H54 (cell line): Measurements from ENCODE around the gene CAPN11.
"Not testable (repeated sequence)": the region's sequence is repeated elsewhere in the genome, so short reads cannot be mapped to it uniquely, and the experiment has no call there.

Source experiments
- DNase-seq: peaks from one replicate; pipeline ENCODE4 v3.0.0; 2011; ENCODE audit warnings: low spot score, mixed read lengths; ENCODE audit not compliant: insufficient read length
- FAIRE-seq: peaks from 3 replicates; lab custom pipeline; 2011; peaks lifted over from hg19 to GRCh38; lab: Jason Lieb, UNC
- POLR2A ChIP-seq: IDR thresholded peaks from 2 replicates; pipeline ENCODE4 v1.6.1; 2011; ENCODE audit warnings: low read depth, mild to moderate bottlenecking, low read length

CAPN11 gene

DNA sequence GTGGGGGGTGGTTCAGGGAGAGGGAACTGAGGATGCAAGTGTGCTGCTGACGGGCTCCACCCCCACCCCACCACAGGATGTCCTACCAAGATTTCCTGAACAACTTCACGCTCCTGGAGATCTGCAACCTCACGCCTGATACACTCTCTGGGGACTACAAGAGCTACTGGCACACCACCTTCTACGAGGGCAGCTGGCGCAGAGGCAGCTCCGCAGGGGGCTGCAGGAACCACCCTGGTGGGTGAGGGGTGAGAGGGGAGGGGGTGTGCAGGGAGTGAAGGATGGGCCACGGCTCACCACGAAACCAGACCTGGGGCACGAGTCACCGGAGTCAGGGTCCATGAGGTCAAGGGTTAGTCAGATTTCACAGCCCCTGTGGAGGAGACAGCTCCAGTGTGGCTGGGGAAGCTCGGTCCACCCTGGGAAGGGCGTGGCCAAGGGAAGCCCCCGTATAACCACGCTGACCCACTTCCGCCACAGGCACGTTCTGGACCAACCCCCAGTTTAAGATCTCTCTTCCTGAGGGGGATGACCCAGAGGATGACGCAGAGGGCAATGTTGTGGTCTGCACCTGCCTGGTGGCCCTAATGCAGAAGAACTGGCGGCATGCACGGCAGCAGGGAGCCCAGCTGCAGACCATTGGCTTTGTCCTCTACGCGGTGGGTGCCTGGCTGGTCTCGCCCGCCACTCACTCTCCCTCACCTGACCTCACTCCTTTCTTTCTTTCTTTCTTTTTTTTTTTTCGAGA, 18.3 kb downstream of the CAPN11 start:
- DNase-seq, result no peak
- TF ChIP-seq POLR2A, result no peak
- no peak for FAIRE-seq

DNA sequence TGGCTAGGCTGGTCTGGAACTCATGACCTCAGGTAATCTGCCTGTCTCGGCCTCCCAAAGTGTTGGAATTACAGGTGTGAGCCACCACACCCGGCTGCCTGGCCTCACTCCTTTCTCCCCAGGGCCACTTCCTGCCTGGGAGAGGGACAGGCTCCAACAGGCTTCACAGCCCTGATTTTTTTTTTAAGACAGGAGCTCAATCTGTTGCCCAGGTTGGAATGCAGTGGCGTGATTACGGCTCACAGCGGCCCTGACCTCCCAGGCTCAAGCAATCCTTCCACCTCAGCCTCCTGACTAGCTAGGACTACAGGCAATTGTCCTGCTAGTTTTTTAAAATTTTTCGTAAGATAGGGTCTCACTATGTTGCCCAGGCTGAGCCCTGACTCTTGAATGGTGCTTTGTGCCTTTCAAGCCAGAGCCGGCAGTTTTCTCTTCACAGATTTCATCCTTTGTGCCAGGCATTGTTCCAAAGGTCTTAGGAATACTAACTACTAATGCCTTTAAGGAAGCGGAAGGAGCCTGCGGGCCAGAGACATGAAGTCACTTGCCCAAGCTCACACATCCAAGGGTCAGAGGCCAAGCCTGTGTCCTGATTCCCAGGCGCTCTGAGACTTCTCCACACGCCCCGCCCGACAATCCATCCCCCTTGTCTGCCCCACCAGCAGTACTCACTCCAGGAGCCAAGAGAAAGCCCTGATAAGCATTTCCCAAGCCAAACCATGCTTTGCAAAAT, 19.2 kb downstream of the CAPN11 start:
- FAIRE-seq (no peak), DNase-seq (peak; percentile 75)
- TF ChIP-seq POLR2A, result no peak

DNA sequence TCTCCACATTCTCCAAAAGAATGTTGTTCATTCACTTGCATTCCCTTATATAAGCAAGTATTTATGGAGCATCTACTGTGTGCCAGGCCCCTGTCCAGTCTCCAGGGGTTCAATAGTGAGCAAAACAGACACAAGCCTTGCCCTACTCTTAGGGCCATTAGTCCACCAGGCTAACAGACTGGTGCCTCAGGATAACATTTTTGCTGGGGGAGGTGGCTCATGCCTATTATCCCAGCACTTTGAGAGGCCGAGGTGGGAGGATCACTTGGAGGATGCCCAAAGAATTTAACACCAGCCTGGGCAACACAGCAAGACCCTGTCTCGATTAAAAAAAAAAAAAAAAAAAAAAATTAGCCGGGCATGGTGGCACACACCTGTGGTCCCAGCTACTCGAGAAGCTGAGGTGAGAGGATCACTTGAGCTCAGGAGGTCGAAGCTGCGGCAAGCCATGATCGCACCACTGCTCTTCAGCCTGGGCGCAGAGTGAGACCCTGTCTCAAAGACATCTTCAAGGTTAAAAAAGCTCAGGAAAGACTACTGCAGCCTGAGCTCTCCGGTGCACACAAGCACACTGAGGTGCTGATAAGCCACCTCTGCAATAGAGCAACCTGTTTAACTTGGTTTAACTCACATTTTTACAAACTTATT, 19.9 kb downstream of the CAPN11 start:
- no peak for FAIRE-seq
- no peak for TF ChIP-seq POLR2A

DNA sequence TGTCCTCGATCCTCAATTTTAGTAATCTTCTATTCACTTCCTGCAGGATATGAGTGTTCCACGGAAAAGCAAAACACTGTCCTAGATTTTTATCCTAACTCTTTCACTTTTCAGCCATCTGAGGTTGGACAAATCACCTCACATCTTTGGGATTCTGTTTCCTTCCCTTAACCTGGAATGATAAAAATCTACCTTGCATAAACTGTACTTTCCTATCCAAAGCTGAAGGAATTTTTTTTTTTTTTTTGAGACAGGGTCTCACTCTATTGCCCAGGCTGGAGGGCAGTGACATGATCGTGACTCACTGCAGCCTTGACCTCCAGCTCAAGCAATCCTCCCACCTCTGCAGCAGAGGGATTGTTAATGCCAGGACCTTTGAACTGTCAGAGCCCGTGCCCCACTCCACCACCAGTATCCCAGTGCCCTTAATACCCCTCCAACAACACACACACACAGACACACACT, 20.5 kb downstream of the CAPN11 start:
- no peak for TF ChIP-seq POLR2A
- FAIRE-seq (no peak), DNase-seq (no peak)

More for the DNA sequence above, 19.9 kb downstream of the CAPN11 start:
- no peak for DNase-seq

DNA sequence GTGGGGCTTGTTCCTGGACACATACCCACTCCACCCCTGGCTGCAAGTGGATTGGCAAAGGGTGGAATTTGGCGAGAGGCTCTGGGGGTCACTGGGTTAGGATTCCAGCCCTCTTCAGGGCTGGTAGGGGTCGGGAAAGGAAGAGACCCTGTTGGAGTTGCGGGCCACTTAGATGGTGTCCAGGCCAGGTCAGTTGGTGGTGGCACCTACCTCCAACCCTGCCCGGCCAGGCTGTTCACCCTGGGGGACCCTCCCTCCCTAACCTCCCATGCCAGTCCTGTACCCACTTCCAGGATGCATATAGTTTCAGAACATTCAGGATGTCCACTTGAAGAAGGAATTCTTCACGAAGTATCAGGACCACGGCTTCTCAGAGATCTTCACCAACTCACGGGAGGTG, 21.0 kb downstream of the CAPN11 start:
- DNase-seq, result no peak
- no peak for FAIRE-seq
- TF ChIP-seq POLR2A, result no peak

DNA sequence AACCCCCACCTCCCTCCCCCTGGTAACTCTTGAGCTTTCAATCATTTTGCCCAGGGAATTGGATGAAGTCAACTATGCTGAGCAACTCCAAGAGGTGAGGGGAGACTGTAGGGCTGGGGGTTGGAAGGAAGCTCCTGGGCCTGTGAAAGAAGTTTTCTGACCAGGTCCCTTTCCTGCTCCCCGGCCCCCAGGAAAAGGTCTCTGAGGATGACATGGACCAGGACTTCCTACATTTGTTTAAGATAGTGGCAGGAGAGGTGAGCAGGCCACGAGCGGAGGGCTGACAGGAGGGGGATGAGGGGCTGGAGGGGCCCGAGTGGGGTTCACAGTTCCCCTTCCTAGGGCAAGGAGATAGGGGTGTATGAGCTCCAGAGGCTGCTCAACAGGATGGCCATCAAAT, 21.8 kb downstream of the CAPN11 start:
- DNase-seq (no peak), FAIRE-seq (no peak)
- no peak for TF ChIP-seq POLR2A

DNA sequence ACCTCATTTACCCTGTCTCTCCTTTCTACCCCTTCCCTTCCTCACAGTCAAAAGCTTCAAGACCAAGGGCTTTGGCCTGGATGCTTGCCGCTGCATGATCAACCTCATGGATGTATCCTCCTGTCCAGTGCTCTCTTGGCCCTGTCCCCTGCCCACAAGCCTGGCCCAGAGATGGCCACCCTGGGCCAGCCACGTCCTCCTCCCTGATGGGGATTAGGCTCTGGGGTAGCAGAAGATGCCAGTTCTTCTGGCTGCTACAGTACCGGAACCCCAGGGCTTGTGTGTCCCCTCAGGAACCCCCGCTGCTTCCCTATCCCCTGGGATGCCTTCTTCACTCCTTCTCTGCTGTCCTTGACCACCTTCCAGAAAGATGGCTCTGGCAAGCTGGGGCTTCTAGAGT, 22.3 kb downstream of the CAPN11 start:
- DNase-seq, result no peak
- no peak for FAIRE-seq
- no peak for TF ChIP-seq POLR2A

DNA sequence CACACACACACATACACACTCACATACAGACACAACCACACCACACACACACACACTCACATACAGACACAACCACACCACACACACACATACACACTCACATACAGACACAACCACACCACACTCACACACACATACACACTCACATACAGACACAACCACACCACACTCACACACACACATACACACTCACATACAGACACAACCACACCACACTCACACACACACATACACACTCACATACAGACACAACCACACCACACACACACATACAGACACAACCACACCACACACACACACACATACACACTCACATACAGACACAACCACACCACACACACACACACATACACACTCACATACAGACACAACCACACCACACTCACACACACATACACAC, 23.2 kb downstream of the CAPN11 start:
- not testable (repeated sequence) for FAIRE-seq

DNA sequence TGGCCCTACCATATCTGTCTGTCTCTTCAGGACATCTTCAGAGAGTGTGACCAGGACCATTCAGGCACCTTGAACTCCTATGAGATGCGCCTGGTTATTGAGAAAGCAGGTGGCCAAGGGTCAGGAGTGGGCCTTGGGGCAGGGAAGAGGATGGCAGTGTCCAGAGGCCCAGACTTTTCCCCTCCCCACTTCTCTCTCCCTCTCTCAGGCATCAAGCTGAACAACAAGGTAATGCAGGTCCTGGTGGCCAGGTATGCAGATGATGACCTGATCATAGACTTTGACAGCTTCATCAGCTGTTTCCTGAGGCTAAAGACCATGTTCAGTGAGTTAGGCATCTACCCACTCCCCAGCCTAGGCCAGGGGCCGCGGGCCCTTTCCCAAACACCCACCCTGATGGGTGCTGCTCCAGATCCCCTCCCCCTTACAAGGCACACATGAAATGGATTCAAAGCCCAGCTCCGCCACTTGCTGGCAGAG, 24.3 kb downstream of the CAPN11 start:
- DNase-seq (no peak), FAIRE-seq (no peak)
- no peak for TF ChIP-seq POLR2A

More for the DNA sequence above, 23.2 kb downstream of the CAPN11 start:
- not testable (repeated sequence) for DNase-seq

DNA sequence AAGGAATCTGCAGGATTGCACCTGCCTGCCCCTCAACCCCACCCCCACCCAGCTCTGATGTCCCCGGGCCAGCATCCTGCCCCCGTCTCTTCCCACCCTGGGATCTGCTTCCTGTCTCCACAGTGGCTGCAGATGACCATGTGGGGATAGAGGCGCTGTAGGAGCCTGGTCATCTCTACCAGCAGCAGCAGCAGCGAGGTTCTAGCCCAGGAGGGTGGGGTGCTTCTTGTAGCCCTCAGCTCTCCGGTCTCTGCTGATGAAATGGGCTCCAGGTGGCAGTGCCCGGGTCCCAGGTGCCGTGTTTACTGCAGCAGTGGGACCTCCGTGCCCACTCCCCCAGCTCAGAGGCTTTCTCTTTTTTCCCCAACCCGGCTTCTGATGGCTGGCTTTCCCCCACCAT, 25.2 kb downstream of the CAPN11 start:
- FAIRE-seq (no peak), DNase-seq (no peak)
- TF ChIP-seq POLR2A, result no peak

DNA sequence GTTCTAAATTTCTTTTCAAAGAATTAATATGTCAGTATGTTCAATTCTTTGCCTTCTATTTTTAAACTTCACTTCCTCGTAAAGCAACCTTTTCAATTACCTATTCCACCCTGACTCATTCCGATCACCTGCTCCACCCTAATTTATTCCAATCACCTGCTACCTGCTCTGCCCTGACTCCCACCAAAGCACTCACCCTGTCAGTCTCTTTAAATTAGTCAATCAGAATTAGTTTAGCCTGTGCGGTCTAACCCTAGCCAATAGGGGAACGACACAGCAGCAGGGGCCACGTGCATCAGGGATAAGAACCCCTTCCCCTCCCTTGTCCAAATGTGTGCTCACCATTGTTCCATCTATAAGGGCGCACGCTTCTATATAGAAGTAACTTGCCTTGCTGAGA, 26.7 kb downstream of the CAPN11 start:
- FAIRE-seq, DNase-seq: not testable (repeated sequence)

DNA sequence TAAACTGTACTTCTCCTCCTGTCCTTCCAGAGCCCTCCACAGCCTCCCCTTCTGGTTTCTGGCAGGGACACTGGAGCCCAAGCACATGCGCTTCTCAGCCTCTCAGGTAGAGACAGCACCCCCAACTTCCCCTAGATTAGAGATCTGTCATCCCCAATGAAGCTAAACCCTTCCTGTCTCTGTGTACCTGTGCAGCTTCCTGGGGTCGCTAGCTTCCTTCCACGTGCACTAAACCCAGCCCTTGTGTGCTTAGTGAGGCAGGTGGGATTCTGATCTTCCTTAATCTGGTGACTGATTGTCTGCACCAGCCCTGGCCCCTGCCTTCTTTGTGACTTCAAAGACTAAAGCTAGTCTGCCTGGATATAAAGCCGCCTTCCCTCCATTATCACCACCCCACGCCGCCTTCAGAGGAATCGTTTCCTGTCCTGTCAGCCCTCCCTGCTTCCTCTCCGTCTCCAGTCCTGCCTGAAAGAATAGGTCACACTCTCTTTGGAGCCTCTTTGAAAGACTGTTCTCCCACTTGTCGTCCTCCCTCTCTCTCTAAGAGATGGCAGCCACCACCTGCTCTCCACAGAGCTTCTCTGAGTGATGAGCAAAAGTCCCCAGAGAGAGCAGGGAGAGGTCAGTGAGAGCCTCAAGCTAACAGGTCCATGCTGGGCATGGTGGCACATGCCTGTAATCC, 27.5 kb downstream of the CAPN11 start:
- TF ChIP-seq POLR2A, result no peak
- no peak for FAIRE-seq
- DNase-seq, result no peak

DNA sequence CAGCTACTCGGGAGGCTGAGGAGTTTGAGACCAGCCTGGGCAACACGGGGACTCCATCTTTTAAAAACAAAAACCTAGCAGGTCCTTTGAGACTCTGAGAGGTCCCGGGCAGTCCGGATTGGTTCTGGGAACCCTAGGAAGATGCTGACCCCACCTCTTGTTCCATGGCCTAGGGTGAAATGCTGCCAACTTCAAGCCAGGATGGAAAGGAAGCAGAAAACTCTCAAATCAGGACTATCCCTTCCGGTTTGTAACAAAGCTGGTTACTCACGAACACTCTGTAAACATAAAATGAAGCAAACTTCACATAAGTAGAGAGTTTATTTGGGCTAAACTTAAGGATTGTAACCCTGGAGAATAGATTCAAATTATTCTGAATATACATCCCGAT, 28.0 kb downstream of the CAPN11 start:
- DNase-seq (no peak), FAIRE-seq (no peak)
- TF ChIP-seq POLR2A, result no peak

DNA sequence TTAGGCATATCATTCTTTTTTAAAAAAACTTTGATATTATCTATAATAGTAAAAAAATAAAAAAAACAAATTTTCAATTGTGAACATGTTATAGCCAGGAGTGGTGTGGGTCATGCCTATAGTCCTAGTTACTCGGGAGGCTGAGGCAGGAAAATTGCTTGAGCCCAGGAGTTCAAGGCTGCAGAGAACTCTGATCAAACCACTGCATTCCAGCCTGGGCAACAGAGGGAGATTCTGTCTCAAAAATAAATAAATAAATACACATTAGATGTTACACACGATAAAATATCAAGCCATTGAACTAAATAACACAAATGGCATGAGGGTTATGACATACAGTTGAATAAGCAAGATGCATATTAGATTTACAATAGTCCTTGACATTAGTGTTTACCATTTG, 30.2 kb downstream of the CAPN11 start:
- DNase-seq, result no peak
- no peak for FAIRE-seq
- TF ChIP-seq POLR2A, result no peak
